K562 (cell line): ENCODE results near the gene UBR3. TPM values are rescaled to one million over a fixed set of nuclear protein-coding genes. Genes with fewer than 3 reads are reported as not detected.
A peak's percentile ranks its signal among the peaks of the same experiment; 100 is the strongest.

Experiments
- CEBPG ChIP-seq, 3 experiments: fragments of 200-800 bp in 1 of 3; sonication (Bioruptor generic) in 1 of 3; sonication (generic) in 1 of 3; formaldehyde crosslinking in 1 of 3; IDR thresholded peaks in 2 of 3; conservative IDR thresholded peaks in 1 of 3; 2 replicates each; pipeline versions ENCODE4 v1.6.1 to v1.8.0; 2016 to 2022; ENCODE audit warnings: missing compliant biosample characterization in 2 of 3, missing genetic modification characterization in 2 of 3, mild to moderate bottlenecking in 1 of 3, missing genetic modification reagents in 1 of 3
- FOXA1 ChIP-seq: fragments of 450-650 bp; IDR thresholded peaks from 2 replicates; pipeline ENCODE4 v1.6.1; 2016; ENCODE audit warnings: mild to moderate bottlenecking, borderline replicate concordance
- STAG1 ChIP-seq: sonication (generic); formaldehyde crosslinking; IDR thresholded peaks from 2 replicates; pipeline ENCODE4 v1.5.0; 2020; ENCODE audit warnings: missing genetic modification reagents, borderline replicate concordance
- TEAD1 ChIP-seq, 2 experiments: fragments of 450-650 bp in 1 of 2; sonication (generic) in 1 of 2; formaldehyde crosslinking; IDR thresholded peaks; 2 replicates each; pipeline versions ENCODE4 v1.4.0 to v1.8.0; 2020 to 2022; ENCODE audit warnings: mild to moderate bottlenecking in 2 of 2, missing genetic modification reagents in 1 of 2
- TOE1 ChIP-seq, 2 experiments: fragments of 450-650 bp in 1 of 2; sonication (generic) in 1 of 2; formaldehyde crosslinking in 1 of 2; IDR thresholded peaks; 2 replicates each; pipeline versions ENCODE4 v1.7.1 to v1.8.0; 2016 to 2022; ENCODE audit warnings: borderline replicate concordance in 2 of 2, mild to moderate bottlenecking in 2 of 2, antibody characterized with exemption in 1 of 2, inconsistent platforms in 1 of 2, low read depth in 1 of 2, missing genetic modification reagents in 1 of 2, moderate library complexity in 1 of 2
- YY1 ChIP-seq, 3 experiments: IDR thresholded peaks; 2 replicates each; pipeline ENCODE4 v1.6.1; 2011; ENCODE audit warnings: low read length in 2 of 3, mild to moderate bottlenecking in 2 of 3, moderate library complexity in 2 of 3, borderline replicate concordance in 1 of 3, control low read depth in 1 of 3, low read depth in 1 of 3; ENCODE audit not compliant: insufficient read depth in 3 of 3, insufficient replicate concordance in 2 of 3, control insufficient read depth in 1 of 3, insufficient read length in 1 of 3; ENCODE audit errors: extremely low read depth in 1 of 3
- ZBTB17 ChIP-seq: fragments of 450-650 bp; formaldehyde crosslinking; IDR thresholded peaks from 2 replicates; pipeline ENCODE4 v1.4.0; 2020; ENCODE audit warnings: mild to moderate bottlenecking
- polyA plus RNA-seq, 8 experiments: library from polyadenylated mRNA; depleted of rRNA in 4 of 8; stranded (reverse) in 5 of 8; unstranded in 3 of 8; fragments of >200 nt; fragmentation: Nextera tagmentation in 2 of 8; fragmentation: Illumina TruSeq in 1 of 8; extraction: Ambion mirVana in 2 of 8; extraction: Trizol in 1 of 8; gene quantifications; 2 replicates each; pipeline versions ENCODE4 v1.2.1 to v1.2.3, GENCODE V29; 2011 to 2014; ENCODE audit warnings: inconsistent platforms in 1 of 8, missing spikeins in 1 of 8
- total RNA-seq, 7 experiments: library from RNA; depleted of rRNA in 6 of 7; stranded (reverse); fragments of >200 nt in 6 of 7; fragmentation: Illumina TruSeq in 2 of 7; extraction: Trizol in 2 of 7; gene quantifications; 2 replicates each; pipeline versions ENCODE4 v1.2.1 to v1.2.3, GENCODE V29; 2011 to 2021; ENCODE audit warnings: low replicate concordance in 1 of 7
- TF ChIP-seq, protein P1 (sequence below), 2 experiments: fragments of 450-650 bp in 1 of 2; IDR thresholded peaks; 2 replicates each; pipeline ENCODE4 v1.6.1; 2011 to 2017; ENCODE audit warnings: low read depth in 2 of 2, antibody characterized with exemption in 1 of 2, borderline replicate concordance in 1 of 2, low read length in 1 of 2, mild to moderate bottlenecking in 1 of 2, mixed read lengths in 1 of 2; ENCODE audit not compliant: control insufficient read depth in 1 of 2
- TF ChIP-seq, protein P2 (sequence below): fragments of 200-800 bp; sonication (Bioruptor generic); IDR thresholded peaks from 2 replicates; pipeline ENCODE4 v1.6.1; 2017; ENCODE audit warnings: missing genetic modification characterization, missing compliant biosample characterization
- TF ChIP-seq, protein P3 (sequence below): fragments of 250-450 bp; sonication (Bioruptor Pico); IDR thresholded peaks from 2 replicates; pipeline ENCODE4 v1.8.0; 2021; ENCODE audit warnings: moderate library complexity, mild to moderate bottlenecking, inconsistent platforms
- TF ChIP-seq, protein P4 (sequence below), 2 experiments: IDR thresholded peaks in 1 of 2; conservative IDR thresholded peaks in 1 of 2; 2 replicates each; pipeline ENCODE4 v1.6.1; 2016; ENCODE audit warnings: low read depth in 2 of 2, mild to moderate bottlenecking in 1 of 2, missing compliant biosample characterization in 1 of 2, missing genetic modification characterization in 1 of 2, moderate library complexity in 1 of 2
- TF ChIP-seq, protein P5 (sequence below): IDR thresholded peaks from 2 replicates; pipeline ENCODE4 v1.6.1; 2012; ENCODE audit warnings: low read depth, low read length, improper control_type of control experiment, borderline replicate concordance

The UBR3 gene
- total and polyA plus RNA-seq, 9 of the 15 experiments (the other 6 are each of a cell fraction or from before 2014, with no cell fraction given): 14.4 to 63.5 (median 40.4) TPM

DNA sequence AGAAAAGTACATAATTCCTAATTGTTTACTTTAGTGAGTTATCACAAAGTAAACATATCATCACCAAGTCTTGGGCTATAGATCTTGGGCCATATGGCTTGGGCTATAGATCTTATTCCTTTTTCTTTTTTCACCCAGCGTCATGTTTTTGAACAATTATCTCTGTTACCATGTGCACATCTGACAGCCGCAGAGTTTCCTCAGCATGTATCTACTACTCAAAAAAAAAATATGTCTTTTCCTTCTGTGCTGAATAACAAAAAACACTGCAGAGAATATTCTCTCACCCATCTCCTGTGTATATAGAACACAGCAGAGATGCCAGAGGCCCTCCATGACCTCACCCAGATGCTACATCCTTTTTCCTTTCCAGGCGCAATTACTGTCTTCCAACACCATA is 274.5 kb downstream of the UBR3 start (continued):
- TF ChIP-seq, protein P1, sequence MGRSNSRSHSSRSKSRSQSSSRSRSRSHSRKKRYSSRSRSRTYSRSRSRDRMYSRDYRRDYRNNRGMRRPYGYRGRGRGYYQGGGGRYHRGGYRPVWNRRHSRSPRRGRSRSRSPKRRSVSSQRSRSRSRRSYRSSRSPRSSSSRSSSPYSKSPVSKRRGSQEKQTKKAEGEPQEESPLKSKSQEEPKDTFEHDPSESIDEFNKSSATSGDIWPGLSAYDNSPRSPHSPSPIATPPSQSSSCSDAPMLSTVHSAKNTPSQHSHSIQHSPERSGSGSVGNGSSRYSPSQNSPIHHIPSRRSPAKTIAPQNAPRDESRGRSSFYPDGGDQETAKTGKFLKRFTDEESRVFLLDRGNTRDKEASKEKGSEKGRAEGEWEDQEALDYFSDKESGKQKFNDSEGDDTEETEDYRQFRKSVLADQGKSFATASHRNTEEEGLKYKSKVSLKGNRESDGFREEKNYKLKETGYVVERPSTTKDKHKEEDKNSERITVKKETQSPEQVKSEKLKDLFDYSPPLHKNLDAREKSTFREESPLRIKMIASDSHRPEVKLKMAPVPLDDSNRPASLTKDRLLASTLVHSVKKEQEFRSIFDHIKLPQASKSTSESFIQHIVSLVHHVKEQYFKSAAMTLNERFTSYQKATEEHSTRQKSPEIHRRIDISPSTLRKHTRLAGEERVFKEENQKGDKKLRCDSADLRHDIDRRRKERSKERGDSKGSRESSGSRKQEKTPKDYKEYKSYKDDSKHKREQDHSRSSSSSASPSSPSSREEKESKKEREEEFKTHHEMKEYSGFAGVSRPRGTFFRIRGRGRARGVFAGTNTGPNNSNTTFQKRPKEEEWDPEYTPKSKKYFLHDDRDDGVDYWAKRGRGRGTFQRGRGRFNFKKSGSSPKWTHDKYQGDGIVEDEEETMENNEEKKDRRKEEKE (IDR thresholded peaks at IDR 0.05; ENCODE audit: borderline replicate concordance in 1 of 2, control insufficient read depth in 1 of 2, low read depth in 2 of 2, low read length in 1 of 2): no peak
- TF ChIP-seq, protein P2, sequence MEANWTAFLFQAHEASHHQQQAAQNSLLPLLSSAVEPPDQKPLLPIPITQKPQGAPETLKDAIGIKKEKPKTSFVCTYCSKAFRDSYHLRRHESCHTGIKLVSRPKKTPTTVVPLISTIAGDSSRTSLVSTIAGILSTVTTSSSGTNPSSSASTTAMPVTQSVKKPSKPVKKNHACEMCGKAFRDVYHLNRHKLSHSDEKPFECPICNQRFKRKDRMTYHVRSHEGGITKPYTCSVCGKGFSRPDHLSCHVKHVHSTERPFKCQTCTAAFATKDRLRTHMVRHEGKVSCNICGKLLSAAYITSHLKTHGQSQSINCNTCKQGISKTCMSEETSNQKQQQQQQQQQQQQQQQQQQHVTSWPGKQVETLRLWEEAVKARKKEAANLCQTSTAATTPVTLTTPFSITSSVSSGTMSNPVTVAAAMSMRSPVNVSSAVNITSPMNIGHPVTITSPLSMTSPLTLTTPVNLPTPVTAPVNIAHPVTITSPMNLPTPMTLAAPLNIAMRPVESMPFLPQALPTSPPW (CRISPR knock-in tag): no peak
- TF ChIP-seq STAG1 (CRISPR knock-in tag) (no peak), CEBPG (CRISPR knock-in tag; IDR thresholded peaks at IDR 0.05) (no peak), CEBPG (tag; conservative IDR thresholded peaks at IDR 0.05 in 1 of 2, IDR thresholded peaks at IDR 0.05 in 1 of 2) (0 out of 4 replicates have a peak, but pooled peaks of 1 of the 2 experiments have one; percentile 8), ZBTB17 (no peak), FOXA1 (no peak), TEAD1 (CRISPR knock-in tag; IDR thresholded peaks at IDR 0.05) (no peak), YY1 (IDR thresholded peaks at IDR 0.05; ENCODE audit: borderline replicate concordance in 1 of 3, control insufficient read depth in 1 of 3, extremely low read depth in 1 of 3, insufficient read depth in 3 of 3, insufficient read length in 1 of 3, insufficient replicate concordance in 2 of 3, low read depth in 1 of 3, low read length in 2 of 3) (no peak), TOE1 (IDR thresholded peaks at IDR 0.05; ENCODE audit: borderline replicate concordance) (no peak), TOE1 (CRISPR knock-in tag; IDR thresholded peaks at IDR 0.05; ENCODE audit: borderline replicate concordance, low read depth) (no peak)
- TF ChIP-seq, protein P3, sequence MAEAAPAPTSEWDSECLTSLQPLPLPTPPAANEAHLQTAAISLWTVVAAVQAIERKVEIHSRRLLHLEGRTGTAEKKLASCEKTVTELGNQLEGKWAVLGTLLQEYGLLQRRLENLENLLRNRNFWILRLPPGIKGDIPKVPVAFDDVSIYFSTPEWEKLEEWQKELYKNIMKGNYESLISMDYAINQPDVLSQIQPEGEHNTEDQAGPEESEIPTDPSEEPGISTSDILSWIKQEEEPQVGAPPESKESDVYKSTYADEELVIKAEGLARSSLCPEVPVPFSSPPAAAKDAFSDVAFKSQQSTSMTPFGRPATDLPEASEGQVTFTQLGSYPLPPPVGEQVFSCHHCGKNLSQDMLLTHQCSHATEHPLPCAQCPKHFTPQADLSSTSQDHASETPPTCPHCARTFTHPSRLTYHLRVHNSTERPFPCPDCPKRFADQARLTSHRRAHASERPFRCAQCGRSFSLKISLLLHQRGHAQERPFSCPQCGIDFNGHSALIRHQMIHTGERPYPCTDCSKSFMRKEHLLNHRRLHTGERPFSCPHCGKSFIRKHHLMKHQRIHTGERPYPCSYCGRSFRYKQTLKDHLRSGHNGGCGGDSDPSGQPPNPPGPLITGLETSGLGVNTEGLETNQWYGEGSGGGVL: no peak
- TF ChIP-seq, protein P4, sequence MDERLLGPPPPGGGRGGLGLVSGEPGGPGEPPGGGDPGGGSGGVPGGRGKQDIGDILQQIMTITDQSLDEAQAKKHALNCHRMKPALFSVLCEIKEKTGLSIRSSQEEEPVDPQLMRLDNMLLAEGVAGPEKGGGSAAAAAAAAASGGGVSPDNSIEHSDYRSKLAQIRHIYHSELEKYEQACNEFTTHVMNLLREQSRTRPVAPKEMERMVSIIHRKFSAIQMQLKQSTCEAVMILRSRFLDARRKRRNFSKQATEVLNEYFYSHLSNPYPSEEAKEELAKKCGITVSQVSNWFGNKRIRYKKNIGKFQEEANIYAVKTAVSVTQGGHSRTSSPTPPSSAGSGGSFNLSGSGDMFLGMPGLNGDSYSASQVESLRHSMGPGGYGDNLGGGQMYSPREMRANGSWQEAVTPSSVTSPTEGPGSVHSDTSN (CRISPR knock-in tag; IDR thresholded peaks at IDR 0.05; ENCODE audit: low read depth): no peak
- TF ChIP-seq, protein P4 (tag; conservative IDR thresholded peaks at IDR 0.05; ENCODE audit: low read depth): peak; percentile 76
- TF ChIP-seq, protein P5, sequence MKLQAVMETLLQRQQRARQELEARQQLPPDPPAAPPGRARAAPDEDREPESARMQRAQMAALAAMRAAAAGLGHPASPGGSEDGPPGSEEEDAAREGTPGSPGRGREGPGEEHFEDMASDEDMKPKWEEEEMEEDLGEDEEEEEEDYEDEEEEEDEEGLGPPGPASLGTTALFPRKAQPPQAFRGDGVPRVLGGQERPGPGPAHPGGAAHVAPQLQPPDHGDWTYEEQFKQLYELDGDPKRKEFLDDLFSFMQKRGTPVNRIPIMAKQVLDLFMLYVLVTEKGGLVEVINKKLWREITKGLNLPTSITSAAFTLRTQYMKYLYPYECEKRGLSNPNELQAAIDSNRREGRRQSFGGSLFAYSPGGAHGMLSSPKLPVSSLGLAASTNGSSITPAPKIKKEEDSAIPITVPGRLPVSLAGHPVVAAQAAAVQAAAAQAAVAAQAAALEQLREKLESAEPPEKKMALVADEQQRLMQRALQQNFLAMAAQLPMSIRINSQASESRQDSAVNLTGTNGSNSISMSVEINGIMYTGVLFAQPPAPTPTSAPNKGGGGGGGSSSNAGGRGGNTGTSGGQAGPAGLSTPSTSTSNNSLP: no peak
